HepG2 (cell line): ENCODE results near the gene EFNA2. TPM values are rescaled to one million over a fixed set of nuclear protein-coding genes. Genes with fewer than 3 reads are reported as not detected.

Source experiments
- CREB1 ChIP-seq, 2 experiments: fragments of 450-650 bp in 1 of 2; IDR thresholded peaks; 2 replicates each; pipeline ENCODE4 v1.6.1; 2016 to 2017; ENCODE audit warnings: control low read depth in 1 of 2, mild to moderate bottlenecking in 1 of 2, missing compliant biosample characterization in 1 of 2, missing genetic modification characterization in 1 of 2
- ELF4 ChIP-seq: sonication (generic); formaldehyde crosslinking; IDR thresholded peaks from 2 replicates; pipeline ENCODE4 v1.5.0; 2020; ENCODE audit warnings: missing genetic modification reagents, mild to moderate bottlenecking, moderate library complexity, borderline replicate concordance
- FIP1L1 ChIP-seq: fragments of 200-400 bp; formaldehyde crosslinking; IDR thresholded peaks from 2 replicates; pipeline ENCODE4 v1.6.1; 2018; ENCODE audit warnings: low read depth, mild to moderate bottlenecking, low read length, moderate library complexity, borderline replicate concordance; ENCODE audit not compliant: insufficient read depth
- HDAC1 ChIP-seq: sonication (generic); formaldehyde crosslinking; IDR thresholded peaks from 2 replicates; pipeline ENCODE4 v1.5.1; 2020; ENCODE audit warnings: mild to moderate bottlenecking, missing genetic modification reagents
- HNF4G ChIP-seq, 2 experiments: sonication (generic) in 1 of 2; formaldehyde crosslinking in 1 of 2; IDR thresholded peaks; 2 replicates each; pipeline versions ENCODE4 v1.4.0 to v1.6.1; 2011 to 2020; ENCODE audit warnings: borderline replicate concordance in 2 of 2, low read depth in 2 of 2, mild to moderate bottlenecking in 2 of 2, low read length in 1 of 2, missing genetic modification reagents in 1 of 2, moderate library complexity in 1 of 2
- JARID2 ChIP-seq: sonication (generic); formaldehyde crosslinking; IDR thresholded peaks from 2 replicates; pipeline ENCODE4 v1.8.1; 2023; ENCODE audit warnings: missing genetic modification reagents, inconsistent platforms; ENCODE audit not compliant: insufficient replicate concordance
- SMARCE1 ChIP-seq: fragments of 450-650 bp; IDR thresholded peaks from 2 replicates; pipeline ENCODE4 v1.6.1; 2017; ENCODE audit warnings: borderline replicate concordance
- SP2 ChIP-seq: sonication (generic); formaldehyde crosslinking; IDR thresholded peaks from 2 replicates; pipeline ENCODE4 v1.5.1; 2020; ENCODE audit warnings: mild to moderate bottlenecking, missing genetic modification reagents
- SP5 ChIP-seq: IDR thresholded peaks from 2 replicates; pipeline ENCODE4 v1.6.1; 2016; ENCODE audit warnings: low read depth, borderline replicate concordance
- ZBTB43 ChIP-seq: sonication (generic); formaldehyde crosslinking; conservative IDR thresholded peaks from 2 replicates; pipeline ENCODE4 v1.4.0; 2020; ENCODE audit warnings: missing genetic modification reagents
- ZNF713 ChIP-seq: sonication (generic); formaldehyde crosslinking; IDR thresholded peaks from 2 replicates; pipeline ENCODE4 v1.4.0; 2020; ENCODE audit warnings: mild to moderate bottlenecking, missing genetic modification reagents
- ZNF891 ChIP-seq: sonication (generic); formaldehyde crosslinking; IDR thresholded peaks from 2 replicates; pipeline ENCODE4 v1.5.0; 2020; ENCODE audit warnings: mild to moderate bottlenecking, missing genetic modification reagents
- polyA plus RNA-seq, 8 experiments: library from polyadenylated mRNA; depleted of rRNA in 3 of 8; stranded (reverse) in 7 of 8; unstranded in 1 of 8; fragments of >200 nt; fragmentation: Illumina TruSeq in 4 of 8; extraction: Trizol in 4 of 8; gene quantifications; 2 replicates each; pipeline versions ENCODE4 v1.2.1 to v1.2.3, GENCODE V29; 2011 to 2016; ENCODE audit warnings: low read depth in 4 of 8, missing spikeins in 1 of 8, mixed read lengths in 1 of 8; ENCODE audit not compliant: insufficient read depth in 1 of 8
- total RNA-seq, 5 experiments: library from RNA; depleted of rRNA; stranded (reverse); fragments of >200 nt; fragmentation: Illumina TruSeq; extraction: Trizol; gene quantifications; 2 replicates each; pipeline ENCODE4 v1.2.3, GENCODE V29; 2016; ENCODE audit warnings: low read depth in 1 of 5
- TF ChIP-seq, protein P1 (sequence below): sonication (generic); formaldehyde crosslinking; conservative IDR thresholded peaks from 2 replicates; pipeline ENCODE4 v1.5.0; 2020; ENCODE audit warnings: missing genetic modification reagents
- TF ChIP-seq, protein P2 (sequence below): sonication (generic); formaldehyde crosslinking; IDR thresholded peaks from 2 replicates; pipeline ENCODE4 v1.5.0; 2020; ENCODE audit warnings: mild to moderate bottlenecking, missing genetic modification reagents, borderline replicate concordance
- TF ChIP-seq, protein P3 (sequence below): IDR thresholded peaks from 2 replicates; pipeline ENCODE4 v1.6.1; 2016
- TF ChIP-seq, protein P4 (sequence below): sonication (generic); formaldehyde crosslinking; IDR thresholded peaks from 2 replicates; pipeline ENCODE4 v1.5.0; 2020; ENCODE audit warnings: mild to moderate bottlenecking, missing genetic modification reagents

The EFNA2 gene
- total and polyA plus RNA-seq, 2 of the 13 experiments (the other 11 are each of a cell fraction or from before 2014, with no cell fraction given) = 6.0 to 9.9 TPM

- TF ChIP-seq ZBTB43 (CRISPR knock-in tag) (no peak), SP5 (CRISPR knock-in tag) (peak; percentile 42; the same call in 1 of the 2 replicates), JARID2 (CRISPR knock-in tag) (no peak), FIP1L1 (no peak), ZNF713 (CRISPR knock-in tag) (no peak), CREB1 (IDR thresholded peaks at IDR 0.05) (no peak), CREB1 (CRISPR knock-in tag; IDR thresholded peaks at IDR 0.05) (no peak), SMARCE1 (no peak), SP2 (no peak), ELF4 (CRISPR knock-in tag) (no peak), HDAC1 (CRISPR knock-in tag) (no peak), HNF4G (IDR thresholded peaks at IDR 0.05; ENCODE audit: borderline replicate concordance, low read depth, low read length) (peak; percentile 79), HNF4G (CRISPR knock-in tag; IDR thresholded peaks at IDR 0.05; ENCODE audit: borderline replicate concordance, low read depth) (peak; percentile 53; the same call in 1 of the 2 replicates), ZNF891 (CRISPR knock-in tag) (no peak)
- TF ChIP-seq, protein P1, sequence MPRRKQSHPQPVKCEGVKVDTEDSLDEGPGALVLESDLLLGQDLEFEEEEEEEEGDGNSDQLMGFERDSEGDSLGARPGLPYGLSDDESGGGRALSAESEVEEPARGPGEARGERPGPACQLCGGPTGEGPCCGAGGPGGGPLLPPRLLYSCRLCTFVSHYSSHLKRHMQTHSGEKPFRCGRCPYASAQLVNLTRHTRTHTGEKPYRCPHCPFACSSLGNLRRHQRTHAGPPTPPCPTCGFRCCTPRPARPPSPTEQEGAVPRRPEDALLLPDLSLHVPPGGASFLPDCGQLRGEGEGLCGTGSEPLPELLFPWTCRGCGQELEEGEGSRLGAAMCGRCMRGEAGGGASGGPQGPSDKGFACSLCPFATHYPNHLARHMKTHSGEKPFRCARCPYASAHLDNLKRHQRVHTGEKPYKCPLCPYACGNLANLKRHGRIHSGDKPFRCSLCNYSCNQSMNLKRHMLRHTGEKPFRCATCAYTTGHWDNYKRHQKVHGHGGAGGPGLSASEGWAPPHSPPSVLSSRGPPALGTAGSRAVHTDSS (CRISPR knock-in tag) = no peak
- TF ChIP-seq, protein P2, sequence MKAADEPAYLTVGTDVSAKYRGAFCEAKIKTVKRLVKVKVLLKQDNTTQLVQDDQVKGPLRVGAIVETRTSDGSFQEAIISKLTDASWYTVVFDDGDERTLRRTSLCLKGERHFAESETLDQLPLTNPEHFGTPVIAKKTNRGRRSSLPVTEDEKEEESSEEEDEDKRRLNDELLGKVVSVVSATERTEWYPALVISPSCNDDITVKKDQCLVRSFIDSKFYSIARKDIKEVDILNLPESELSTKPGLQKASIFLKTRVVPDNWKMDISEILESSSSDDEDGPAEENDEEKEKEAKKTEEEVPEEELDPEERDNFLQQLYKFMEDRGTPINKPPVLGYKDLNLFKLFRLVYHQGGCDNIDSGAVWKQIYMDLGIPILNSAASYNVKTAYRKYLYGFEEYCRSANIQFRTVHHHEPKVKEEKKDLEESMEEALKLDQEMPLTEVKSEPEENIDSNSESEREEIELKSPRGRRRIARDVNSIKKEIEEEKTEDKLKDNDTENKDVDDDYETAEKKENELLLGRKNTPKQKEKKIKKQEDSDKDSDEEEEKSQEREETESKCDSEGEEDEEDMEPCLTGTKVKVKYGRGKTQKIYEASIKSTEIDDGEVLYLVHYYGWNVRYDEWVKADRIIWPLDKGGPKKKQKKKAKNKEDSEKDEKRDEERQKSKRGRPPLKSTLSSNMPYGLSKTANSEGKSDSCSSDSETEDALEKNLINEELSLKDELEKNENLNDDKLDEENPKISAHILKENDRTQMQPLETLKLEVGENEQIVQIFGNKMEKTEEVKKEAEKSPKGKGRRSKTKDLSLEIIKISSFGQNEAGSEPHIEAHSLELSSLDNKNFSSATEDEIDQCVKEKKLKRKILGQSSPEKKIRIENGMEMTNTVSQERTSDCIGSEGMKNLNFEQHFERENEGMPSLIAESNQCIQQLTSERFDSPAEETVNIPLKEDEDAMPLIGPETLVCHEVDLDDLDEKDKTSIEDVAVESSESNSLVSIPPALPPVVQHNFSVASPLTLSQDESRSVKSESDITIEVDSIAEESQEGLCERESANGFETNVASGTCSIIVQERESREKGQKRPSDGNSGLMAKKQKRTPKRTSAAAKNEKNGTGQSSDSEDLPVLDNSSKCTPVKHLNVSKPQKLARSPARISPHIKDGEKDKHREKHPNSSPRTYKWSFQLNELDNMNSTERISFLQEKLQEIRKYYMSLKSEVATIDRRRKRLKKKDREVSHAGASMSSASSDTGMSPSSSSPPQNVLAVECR = no peak
- TF ChIP-seq, protein P3, sequence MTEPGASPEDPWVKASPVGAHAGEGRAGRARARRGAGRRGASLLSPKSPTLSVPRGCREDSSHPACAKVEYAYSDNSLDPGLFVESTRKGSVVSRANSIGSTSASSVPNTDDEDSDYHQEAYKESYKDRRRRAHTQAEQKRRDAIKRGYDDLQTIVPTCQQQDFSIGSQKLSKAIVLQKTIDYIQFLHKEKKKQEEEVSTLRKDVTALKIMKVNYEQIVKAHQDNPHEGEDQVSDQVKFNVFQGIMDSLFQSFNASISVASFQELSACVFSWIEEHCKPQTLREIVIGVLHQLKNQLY (CRISPR knock-in tag) = no peak
- TF ChIP-seq, protein P4, sequence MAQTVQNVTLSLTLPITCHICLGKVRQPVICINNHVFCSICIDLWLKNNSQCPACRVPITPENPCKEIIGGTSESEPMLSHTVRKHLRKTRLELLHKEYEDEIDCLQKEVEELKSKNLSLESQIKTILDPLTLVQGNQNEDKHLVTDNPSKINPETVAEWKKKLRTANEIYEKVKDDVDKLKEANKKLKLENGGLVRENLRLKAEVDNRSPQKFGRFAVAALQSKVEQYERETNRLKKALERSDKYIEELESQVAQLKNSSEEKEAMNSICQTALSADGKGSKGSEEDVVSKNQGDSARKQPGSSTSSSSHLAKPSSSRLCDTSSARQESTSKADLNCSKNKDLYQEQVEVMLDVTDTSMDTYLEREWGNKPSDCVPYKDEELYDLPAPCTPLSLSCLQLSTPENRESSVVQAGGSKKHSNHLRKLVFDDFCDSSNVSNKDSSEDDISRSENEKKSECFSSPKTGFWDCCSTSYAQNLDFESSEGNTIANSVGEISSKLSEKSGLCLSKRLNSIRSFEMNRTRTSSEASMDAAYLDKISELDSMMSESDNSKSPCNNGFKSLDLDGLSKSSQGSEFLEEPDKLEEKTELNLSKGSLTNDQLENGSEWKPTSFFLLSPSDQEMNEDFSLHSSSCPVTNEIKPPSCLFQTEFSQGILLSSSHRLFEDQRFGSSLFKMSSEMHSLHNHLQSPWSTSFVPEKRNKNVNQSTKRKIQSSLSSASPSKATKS (CRISPR knock-in tag) = no peak
Observed at GRCh38 chr19:1291761-1292418, 6.2 kb downstream of the EFNA2 start (continued).
